ENCODE results near the gene KIAA0753.

KIAA0753 gene

GRCh38 chr17:6547336-6547735 lies 93.2 kb downstream of the KIAA0753 start:
- ATAC-seq = no peak
- no peak for DNase-seq

- no peak for ATAC-seq
Measured at GRCh38 chr17:6546069-6546718, 94.3 kb downstream of the KIAA0753 start.

GRCh38 chr17:6545291-6545690 lies 95.2 kb downstream of the KIAA0753 start:
- DNase-seq = no peak
- no peak for ATAC-seq

More at GRCh38 chr17:6546069-6546718, 94.3 kb downstream of the KIAA0753 start:
- DNase-seq = no peak

- DNase-seq (no peak), ATAC-seq (no peak)
Measured at GRCh38 chr17:6544011-6544370, 96.5 kb downstream of the KIAA0753 start.

- DNase-seq (no peak), ATAC-seq (no peak)
Measured at GRCh38 chr17:6543079-6544010, 97.2 kb downstream of the KIAA0753 start.

GRCh38 chr17:6542577-6542976 lies 97.9 kb downstream of the KIAA0753 start:
- ATAC-seq = no peak
- DNase-seq = no peak

- no peak for ATAC-seq
- DNase-seq = no peak
Measured at GRCh38 chr17:6541886-6542285, 98.6 kb downstream of the KIAA0753 start.

- no peak for ATAC-seq
- no peak for DNase-seq
Measured at GRCh38 chr17:6539871-6540270, 100.6 kb downstream of the KIAA0753 start.

GRCh38 chr17:6536566-6537065 lies 103.9 kb downstream of the KIAA0753 start:
- no peak for ATAC-seq
- DNase-seq = no peak

- ATAC-seq (no peak), DNase-seq (no peak)
Measured at GRCh38 chr17:6536053-6536452, 104.5 kb downstream of the KIAA0753 start.

GRCh38 chr17:6534846-6535514 lies 105.5 kb downstream of the KIAA0753 start:
- DNase-seq (no peak), ATAC-seq (no peak)

- ATAC-seq = no peak
Measured at GRCh38 chr17:6532441-6532885, 108.0 kb downstream of the KIAA0753 start.

GRCh38 chr17:6531575-6531974 lies 108.9 kb downstream of the KIAA0753 start:
- ATAC-seq = no peak
- no peak for DNase-seq

More at GRCh38 chr17:6532441-6532885, 108.0 kb downstream of the KIAA0753 start:
- DNase-seq = no peak

GRCh38 chr17:6530324-6530920 lies 110.1 kb downstream of the KIAA0753 start:
- ATAC-seq = no peak
- no peak for DNase-seq

- no peak for ATAC-seq
Measured at GRCh38 chr17:6528557-6528956, 112.0 kb downstream of the KIAA0753 start.

More at GRCh38 chr17:6528557-6528956, 112.0 kb downstream of the KIAA0753 start:
- DNase-seq = no peak
